Measurements from ENCODE around the gene DPP6. TPM values are rescaled to one million over a fixed set of nuclear protein-coding genes. Genes with fewer than 3 reads are reported as not detected.

The DPP6 gene
- total RNA-seq, 3 donors from 2014 or later (not counting 1 experiment from before 2014, with no cell fraction given), result not detected

GRCh38 chr7:154242709-154243108 lies 190.5 kb downstream of the DPP6 start:
- no peak overlapping the region for H3K4me3 Mint-ChIP-seq
- DNase-seq, result no peak
- H3K4me1 ChIP-seq (ENCODE audit: control insufficient read depth, insufficient read depth, low read length), result no peaks in the 10 kb centered on the region
- no peak for ATAC-seq
- peaks cover 9% of the 10 kb centered on the region for H3K36me3 Mint-ChIP-seq
- H3K27ac ChIP-seq (ENCODE audit: low read length), result no peak overlapping the region
- TF ChIP-seq CTCF (IDR thresholded peaks at IDR 0.05), result no peak
- no peaks in the 10 kb centered on the region for H3K4me1 Mint-ChIP-seq
- H3K4me3 ChIP-seq (ENCODE audit: low read length), result no peak overlapping the region
- no peaks in the 10 kb centered on the region for H3K27me3 Mint-ChIP-seq (ENCODE audit: low read depth in 2 of 2)
- intact Hi-C loops (cut with micrococcal nuclease), result no loop called here
- H3K27ac Mint-ChIP-seq, result no peak overlapping the region
- H3K27me3 ChIP-seq (ENCODE audit: control insufficient read depth, insufficient read depth, low read length), result no peaks in the 10 kb centered on the region
- peaks cover 5% of the 10 kb centered on the region for H3K9me3 ChIP-seq (ENCODE audit: control insufficient read depth, insufficient read depth, low read length)
- no peaks in the 10 kb centered on the region for H3K36me3 ChIP-seq (ENCODE audit: control insufficient read depth, insufficient read depth, low read length)
- H3K9me3 Mint-ChIP-seq, result peaks cover 6 to 12% of the 10 kb centered on the region in 2 donors

- no peak overlapping the region for H3K4me3 Mint-ChIP-seq
- no peak for DNase-seq
- no peak for TF ChIP-seq CTCF (IDR thresholded peaks at IDR 0.05)
- no peaks in the 10 kb centered on the region for H3K36me3 Mint-ChIP-seq
- no peaks in the 10 kb centered on the region for H3K4me1 Mint-ChIP-seq
- intact Hi-C loops (cut with micrococcal nuclease), result no loop called here
- H3K27ac Mint-ChIP-seq, result no peak overlapping the region
- H3K36me3 ChIP-seq (ENCODE audit: control insufficient read depth, insufficient read depth, low read length), result no peaks in the 10 kb centered on the region
- 95% methylated on average over 5 of the region's 6 CpGs for WGBS (ENCODE audit: insufficient coverage)
- H3K9me3 Mint-ChIP-seq, result peaks cover 17 to 18% of the 10 kb centered on the region in 2 donors
- ATAC-seq, result no peak
- no peak overlapping the region for H3K4me3 ChIP-seq (ENCODE audit: low read length)
- H3K27me3 ChIP-seq (ENCODE audit: control insufficient read depth, insufficient read depth, low read length), result no peaks in the 10 kb centered on the region
- H3K27me3 Mint-ChIP-seq (ENCODE audit: low read depth in 2 of 2), result no peaks in the 10 kb centered on the region
- no peaks in the 10 kb centered on the region for H3K9me3 ChIP-seq (ENCODE audit: control insufficient read depth, insufficient read depth, low read length)
- H3K4me1 ChIP-seq (ENCODE audit: control insufficient read depth, insufficient read depth, low read length), result no peaks in the 10 kb centered on the region
- no peak overlapping the region for H3K27ac ChIP-seq (ENCODE audit: low read length)
Observed at GRCh38 chr7:154252046-154252445, 199.8 kb downstream of the DPP6 start.

- WGBS (ENCODE audit: insufficient coverage), result 60% methylated on average over 2 of the region's 6 CpGs
- intact Hi-C loops (cut with micrococcal nuclease), result no loop called here
- ATAC-seq, result no peak
Observed at GRCh38 chr7:154253810-154254209, 201.6 kb downstream of the DPP6 start.

More at GRCh38 chr7:154253810-154254209, 201.6 kb downstream of the DPP6 start:
- Mint-ChIP-seq H3K27me3 (ENCODE audit: low read depth in 2 of 2) (no peaks in the 10 kb centered on the region), H3K4me1 (no peaks in the 10 kb centered on the region), H3K4me3 (no peak overlapping the region), H3K9me3 (peaks cover 14 to 18% of the 10 kb centered on the region in 2 donors), H3K36me3 (no peaks in the 10 kb centered on the region), H3K27ac (no peak overlapping the region)
- Histone ChIP-seq H3K27ac (ENCODE audit: low read length) (no peak overlapping the region), H3K9me3 (ENCODE audit: control insufficient read depth, insufficient read depth, low read length) (no peaks in the 10 kb centered on the region), H3K27me3 (ENCODE audit: control insufficient read depth, insufficient read depth, low read length) (no peaks in the 10 kb centered on the region), H3K36me3 (ENCODE audit: control insufficient read depth, insufficient read depth, low read length) (no peaks in the 10 kb centered on the region), H3K4me3 (ENCODE audit: low read length) (no peak overlapping the region), H3K4me1 (ENCODE audit: control insufficient read depth, insufficient read depth, low read length) (no peaks in the 10 kb centered on the region)
- no peak for TF ChIP-seq CTCF (IDR thresholded peaks at IDR 0.05)
- DNase-seq, result no peak

All from natural killer cell (primary cell).